ENCODE measurements around the gene AP4B1.
"Not testable (repeated sequence)": the region's sequence is repeated elsewhere in the genome, so short reads cannot be mapped to it uniquely, and the experiment has no call there.

Gene AP4B1

DNA sequence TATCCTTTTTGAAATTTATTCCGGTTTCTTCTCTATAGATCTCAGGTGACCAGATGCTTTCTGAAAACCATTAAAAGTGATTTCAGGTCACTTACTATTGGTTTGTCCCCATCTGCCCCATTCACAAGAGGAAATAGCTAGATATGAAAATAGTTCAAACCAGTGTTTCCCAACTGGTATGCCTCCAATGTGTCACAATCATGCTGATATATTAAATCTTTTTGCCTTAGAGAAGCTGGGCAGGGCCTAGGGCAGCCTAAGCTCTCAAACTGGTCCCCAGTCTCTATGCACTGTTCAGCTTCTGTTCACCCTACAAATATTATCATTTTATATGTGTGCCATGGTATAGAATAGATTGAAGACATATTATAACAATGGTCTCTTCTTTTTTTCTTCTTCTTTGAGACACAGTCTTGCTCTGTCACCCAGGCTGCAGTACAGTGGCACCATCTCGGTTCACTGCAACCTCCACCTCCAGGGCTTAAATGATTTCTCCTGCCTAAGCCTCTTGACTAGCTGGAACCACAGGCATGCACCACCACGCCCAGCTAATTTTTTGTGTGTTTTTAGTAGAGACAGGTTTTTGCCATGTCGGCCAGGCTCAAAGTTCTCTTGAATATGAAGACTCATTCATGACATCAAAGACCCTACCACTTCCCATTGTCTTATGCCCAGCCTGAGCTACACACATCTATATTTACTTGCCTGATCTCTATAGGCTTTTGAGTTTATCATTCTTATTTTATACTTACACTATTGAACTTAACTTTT is 48.8 kb downstream of the AP4B1 start:
- DNase-seq: no peak

DNA sequence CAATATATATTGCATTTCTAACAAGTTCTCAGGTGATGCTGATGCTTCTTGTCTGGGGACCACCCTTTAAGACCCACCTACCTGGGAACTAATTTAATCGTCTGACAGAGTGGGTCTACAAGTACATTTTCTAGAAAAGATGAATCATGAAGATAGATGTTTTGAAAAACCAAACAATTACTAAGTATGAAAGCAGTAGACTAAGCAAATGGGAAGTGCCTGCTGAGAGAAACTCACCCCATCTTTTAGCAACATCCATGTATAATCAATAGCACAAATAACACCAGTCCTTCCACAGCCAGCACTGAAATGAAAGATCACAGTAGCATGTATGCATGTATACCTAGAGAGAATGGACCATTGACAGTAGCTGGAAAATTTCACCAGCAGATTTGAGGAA is 50.4 kb downstream of the AP4B1 start:
- no peak for DNase-seq

DNA sequence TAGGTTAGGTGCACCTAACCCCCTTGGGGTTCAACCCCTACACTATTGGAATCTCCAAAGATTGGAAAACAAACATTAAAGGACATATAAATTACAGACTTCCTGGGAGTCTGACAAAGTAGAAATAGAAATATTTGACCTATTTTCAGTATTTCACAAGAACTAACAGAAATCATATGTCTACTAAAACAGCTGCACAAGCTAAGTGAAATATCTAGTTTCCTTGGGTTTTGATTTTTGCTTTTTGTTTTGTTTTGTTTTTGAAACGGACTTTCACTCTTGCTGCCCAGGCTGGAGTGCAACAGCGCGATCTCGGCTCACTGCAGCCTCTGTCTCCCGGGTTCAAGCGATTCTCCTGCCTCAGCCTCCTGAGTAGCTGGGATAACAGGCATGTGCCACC is 51.9 kb downstream of the AP4B1 start:
- not testable (repeated sequence) for DNase-seq

DNA sequence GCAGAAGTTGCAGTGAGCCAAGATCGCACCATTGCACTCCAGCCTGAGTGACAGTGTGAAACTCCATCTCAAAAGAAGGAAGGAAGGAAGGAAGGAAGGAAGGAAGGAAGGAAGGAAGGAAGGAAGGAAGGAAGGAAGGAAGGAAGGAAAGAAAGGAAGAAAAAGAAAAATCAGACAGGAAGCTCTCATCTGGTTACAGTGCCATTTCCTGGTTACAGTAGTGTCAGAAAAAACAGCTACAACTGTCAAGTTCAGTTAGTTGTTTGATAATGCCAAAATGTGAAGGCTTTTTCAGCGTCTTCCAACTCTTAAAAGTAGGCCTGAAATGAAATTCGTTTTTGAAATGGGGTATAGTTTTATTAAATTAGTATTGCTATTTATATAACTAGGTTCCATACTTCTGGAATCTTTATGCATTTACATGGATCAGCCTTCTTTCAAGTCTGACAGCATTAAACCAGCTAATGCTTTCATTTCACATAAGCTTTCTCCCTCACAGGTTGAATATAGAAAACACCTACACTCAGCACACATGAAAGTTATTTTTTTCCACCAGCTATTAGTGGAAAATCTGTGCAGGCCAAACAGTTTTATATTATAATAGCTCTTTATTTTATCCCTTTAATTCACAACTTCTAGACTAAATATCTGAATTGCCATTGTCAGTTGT is 54.3 kb downstream of the AP4B1 start:
- DNase-seq: no peak

DNA sequence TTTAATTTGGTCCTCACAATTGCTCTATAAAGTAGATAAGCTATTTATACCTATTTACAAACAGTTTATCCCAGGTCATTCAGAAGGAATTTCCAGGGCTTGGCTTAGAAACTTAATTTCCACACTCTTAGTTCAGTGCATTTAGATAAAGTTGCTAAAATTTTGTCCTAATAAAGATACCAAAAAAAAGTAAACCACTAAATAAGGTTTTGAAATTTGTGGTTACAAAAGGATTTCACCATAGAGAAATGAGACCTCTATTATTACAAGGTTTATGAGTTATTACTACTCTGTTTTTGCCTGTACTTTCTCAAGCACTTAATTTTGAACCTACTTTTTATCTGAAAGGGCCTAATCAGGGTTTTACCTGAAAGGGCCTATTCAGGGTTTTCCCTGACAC is 55.5 kb downstream of the AP4B1 start:
- DNase-seq: no peak

DNA sequence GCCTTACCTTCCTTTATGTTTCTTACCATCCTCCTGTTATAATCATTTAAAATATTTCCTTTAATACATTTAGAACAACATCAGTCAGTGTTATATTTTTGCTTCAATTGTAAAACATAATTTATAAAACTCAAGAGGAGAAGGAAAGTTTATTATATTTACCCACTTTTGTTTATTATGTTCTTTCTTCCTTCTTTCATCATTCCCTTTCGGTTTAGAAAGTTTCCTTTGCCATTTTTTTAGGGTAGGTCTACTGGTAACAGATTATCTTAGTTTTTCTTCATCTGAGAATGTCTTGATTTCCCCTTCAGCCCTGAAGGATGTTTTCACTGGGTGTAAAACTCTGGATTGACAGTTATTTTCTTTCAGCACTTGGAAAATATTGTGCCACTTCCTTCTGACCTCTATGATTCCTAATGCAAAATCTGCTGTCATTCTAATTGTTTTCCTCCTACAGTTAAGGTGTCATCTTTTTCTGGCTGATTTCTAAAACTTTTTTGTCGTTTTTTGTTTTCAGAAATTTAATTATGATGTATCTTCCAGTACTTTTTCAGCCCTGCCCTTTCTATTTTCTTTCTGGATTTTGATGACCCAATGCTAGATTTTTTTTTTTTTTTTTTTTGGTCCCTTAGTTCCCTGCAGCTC is 58.1 kb downstream of the AP4B1 start:
- no peak for DNase-seq
